HCT116 (cell line): Measurements from ENCODE around the gene MAP7. TPM values are rescaled to one million over a fixed set of nuclear protein-coding genes. Genes with fewer than 3 reads are reported as not detected.

Source experiments
- ATAC-seq: fragments of 200-7000 bp; cut with Tn5 transposase; 2 replicates; pipeline ENCODE4 v1.9.1; 2020; ENCODE audit warnings: mild to moderate bottlenecking, moderate library complexity
- BruUV-seq: library from RNA; stranded (reverse); fragments of 400-500 nt; replicated peaks from 2 replicates; lab custom pipeline; 2021; lab: Mats Ljungman, UMichigan
- CTCF ChIA-PET: fragments of 300-600 bp; sonication (Branson Sonifier 250); formaldehyde crosslinking; loops from one replicate; lab custom pipeline; 2021; ENCODE audit warnings: antibody characterized with exemption; lab: Charles Lee
- POLR2A ChIA-PET: fragments of 300-600, 350-600 bp; sonication (Branson Sonifier 250); formaldehyde crosslinking; loops from one replicate; lab custom pipeline; 2021; ENCODE audit warnings: antibody characterized with exemption; lab: Charles Lee
- RAD21 ChIA-PET, 2 experiments: fragments of 300-600 bp; sonication (Branson Sonifier 250); formaldehyde crosslinking; loops; one replicate each; lab custom pipeline; 2023; ENCODE audit warnings: low total read pairs in 2 of 2; ENCODE audit not compliant: uncharacterized antibody in 2 of 2, unreplicated experiment in 2 of 2, low non-redundant PET in 1 of 2; lab: Charles Lee
- DNase-seq: peaks from one replicate; pipeline ENCODE4 v3.0.0-alpha.2; 2010; ENCODE audit warnings: low read depth, low spot score
- H2AFZ ChIP-seq: fragments of 200-600 bp; shearing (Covaris generic), sonication (generic); 2 replicates; pipeline ENCODE4 v1.6.1; 2017; ENCODE audit warnings: low read depth, mixed run types, mixed read lengths, antibody characterized with exemption, low read length; ENCODE audit not compliant: poor library complexity, severe bottlenecking
- H3K27ac ChIP-seq: 2 replicates; pipeline ENCODE4 v1.5.1; 2012; ENCODE audit warnings: low read depth, low read length
- H3K27me3 ChIP-seq: fragments of 200-600 bp; sonication (generic); 2 replicates; pipeline ENCODE4 v1.6.1; 2016; ENCODE audit warnings: mixed run types, low read length, mixed read lengths; ENCODE audit not compliant: insufficient read depth
- H3K36me3 ChIP-seq, 2 experiments: fragments of 200-500 bp in 1 of 2; fragments of 200-600 bp in 1 of 2; sonication (Bioruptor generic) in 1 of 2; sonication (generic) in 1 of 2; 2 replicates each; pipeline versions ENCODE4 v1.5.1 to v1.6.1; 2014 to 2016; ENCODE audit warnings: low read length in 2 of 2, inconsistent platforms in 1 of 2, mixed read lengths in 1 of 2, mixed run types in 1 of 2; ENCODE audit not compliant: insufficient read depth in 2 of 2, control insufficient read depth in 1 of 2
- H3K4me1 ChIP-seq, 2 experiments: fragments of 200-600 bp in 1 of 2; sonication (generic) in 1 of 2; 2 replicates each; pipeline versions ENCODE4 v1.5.1 to v1.6.1; 2012 to 2017; ENCODE audit warnings: low read length in 2 of 2, inconsistent platforms in 1 of 2, mild to moderate bottlenecking in 1 of 2, mixed read lengths in 1 of 2, mixed run types in 1 of 2, moderate library complexity in 1 of 2; ENCODE audit not compliant: insufficient read depth in 2 of 2, control insufficient read depth in 1 of 2
- H3K4me2 ChIP-seq: fragments of 200-600 bp; sonication (generic); 2 replicates; pipeline ENCODE4 v1.6.1; 2017; ENCODE audit warnings: mixed run types, low read length, mixed read lengths
- H3K4me3 ChIP-seq, 2 experiments: fragments of 200-600 bp in 1 of 2; sonication (generic) in 1 of 2; replicated peaks in 1 of 2; 2 replicates each; pipeline ENCODE4 v1.5.1; 2011 to 2016; ENCODE audit warnings: low read length in 2 of 2, control low read depth in 1 of 2, low read depth in 1 of 2, mild to moderate bottlenecking in 1 of 2, mixed read lengths in 1 of 2, mixed run types in 1 of 2
- H3K79me2 ChIP-seq: fragments of 200-600 bp; sonication (generic); 2 replicates; pipeline ENCODE4 v1.6.1; 2017; ENCODE audit warnings: mild to moderate bottlenecking, mixed run types, low read length, moderate library complexity, mixed read lengths; ENCODE audit not compliant: insufficient read depth
- H3K9ac ChIP-seq: fragments of 200-600 bp; sonication (generic); 2 replicates; pipeline ENCODE4 v1.6.1; 2016; ENCODE audit warnings: low read length, mixed read lengths
- H3K9me2 ChIP-seq: fragments of 200-600 bp; sonication (generic), shearing (Covaris generic); 2 replicates; pipeline ENCODE4 v1.6.1; 2017; ENCODE audit warnings: mixed run types, mild to moderate bottlenecking, moderate library complexity; ENCODE audit not compliant: insufficient read depth
- H3K9me3 ChIP-seq, 2 experiments: fragments of 200-500 bp in 1 of 2; fragments of 200-600 bp in 1 of 2; sonication (Bioruptor generic) in 1 of 2; sonication (generic) in 1 of 2; 2 replicates each; pipeline ENCODE4 v1.6.1; 2014 to 2017; ENCODE audit warnings: low read length in 2 of 2, mixed read lengths in 2 of 2, inconsistent platforms in 1 of 2, low read depth in 1 of 2, mild to moderate bottlenecking in 1 of 2, mixed run types in 1 of 2, moderate library complexity in 1 of 2; ENCODE audit not compliant: control insufficient read depth in 1 of 2, insufficient read depth in 1 of 2
- H4K20me1 ChIP-seq: fragments of 200-600 bp; sonication (generic), shearing (Covaris generic); 2 replicates; pipeline ENCODE4 v1.6.1; 2017; ENCODE audit warnings: mixed run types, mild to moderate bottlenecking, moderate library complexity; ENCODE audit not compliant: insufficient read depth
- CEBPB ChIP-seq: IDR thresholded peaks from 2 replicates; pipeline ENCODE4 v1.6.1; 2012; ENCODE audit warnings: low read depth
- EGR1 ChIP-seq: IDR thresholded peaks from 2 replicates; pipeline ENCODE4 v1.6.1; 2012; ENCODE audit warnings: low read depth
- ELF1 ChIP-seq: IDR thresholded peaks from 2 replicates; pipeline ENCODE4 v1.6.1; 2012; ENCODE audit warnings: low read depth, borderline replicate concordance
- EZH2 ChIP-seq: fragments of 200-600 bp; sonication (generic); IDR thresholded peaks from 2 replicates; pipeline ENCODE4 v1.6.1; 2017; ENCODE audit warnings: antibody characterized with exemption, mixed run types
- EZH2phosphoT487 ChIP-seq: fragments of 200-600 bp; IDR thresholded peaks from 2 replicates; pipeline ENCODE4 v1.6.1; 2018; ENCODE audit warnings: antibody characterized with exemption, borderline replicate concordance
- JUND ChIP-seq: IDR thresholded peaks from 2 replicates; pipeline ENCODE4 v1.6.1; 2012
- MAX ChIP-seq: IDR thresholded peaks from 2 replicates; pipeline ENCODE4 v1.6.1; 2012
- POLR2AphosphoS5 ChIP-seq: IDR thresholded peaks from 2 replicates; pipeline ENCODE4 v1.6.1; 2011; ENCODE audit warnings: mild to moderate bottlenecking, low read depth, low read length, moderate library complexity
- RAD21 ChIP-seq: IDR thresholded peaks from 2 replicates; pipeline ENCODE4 v1.6.1; 2012; ENCODE audit warnings: low read depth, mild to moderate bottlenecking
- SIN3A ChIP-seq: IDR thresholded peaks from 2 replicates; pipeline ENCODE4 v1.6.1; 2012; ENCODE audit warnings: low read depth
- SP1 ChIP-seq: IDR thresholded peaks from 2 replicates; pipeline ENCODE4 v1.6.1; 2012; ENCODE audit warnings: low read depth
- SRF ChIP-seq: IDR thresholded peaks from 2 replicates; pipeline ENCODE4 v1.6.1; 2012; ENCODE audit warnings: low read depth
- TCF7L2 ChIP-seq: IDR thresholded peaks from 2 replicates; pipeline ENCODE4 v1.7.0; 2011; ENCODE audit warnings: borderline replicate concordance, inconsistent platforms; ENCODE audit not compliant: insufficient read depth, insufficient read length; ENCODE audit errors: extremely low read depth
- YY1 ChIP-seq: IDR thresholded peaks from 2 replicates; pipeline ENCODE4 v1.6.1; 2011; ENCODE audit warnings: low read length, low read depth, moderate library complexity, mild to moderate bottlenecking; ENCODE audit not compliant: insufficient replicate concordance; ENCODE audit errors: extremely low read depth
- ZBTB33 ChIP-seq: IDR thresholded peaks from 2 replicates; pipeline ENCODE4 v1.6.1; 2011; ENCODE audit warnings: mild to moderate bottlenecking, low read length, moderate library complexity; ENCODE audit not compliant: insufficient replicate concordance; ENCODE audit errors: extremely low read depth
- ZFX ChIP-seq: fragments of 450-650 bp; IDR thresholded peaks from 2 replicates; pipeline ENCODE4 v1.6.1; 2017
- ZNF274 ChIP-seq: fragments of 200-500 bp; sonication (Bioruptor generic); IDR thresholded peaks from 2 replicates; pipeline ENCODE4 v1.6.1; 2014; ENCODE audit warnings: mild to moderate bottlenecking, low read depth, low read length, inconsistent platforms
- intact Hi-C: fragments of 100-400 bp; cut with micrococcal nuclease; formaldehyde crosslinking; loops from 2 replicates; pipeline ENCODE4 v1.10.0; 2022
- total RNA-seq: library from RNA; stranded (reverse); gene quantifications from one replicate; pipeline ENCODE4 v1.2.1, GENCODE V29; 2021; ENCODE audit not compliant: unreplicated experiment
- TF ChIP-seq, protein P1 (sequence below), 3 experiments: fragments of 200-600 bp in 1 of 3; sonication (generic) in 1 of 3; IDR thresholded peaks in 2 of 3; conservative IDR thresholded peaks in 1 of 3; 2 replicates each; pipeline ENCODE4 v1.5.1; 2012 to 2017; ENCODE audit warnings: low read depth in 2 of 3, low read length in 2 of 3, antibody characterized with exemption in 1 of 3, borderline replicate concordance in 1 of 3, control low read depth in 1 of 3, mild to moderate bottlenecking in 1 of 3, mixed read lengths in 1 of 3, mixed run types in 1 of 3, moderate library complexity in 1 of 3; ENCODE audit not compliant: insufficient read depth in 1 of 3
- TF ChIP-seq, protein P2 (sequence below): IDR thresholded peaks from 2 replicates; pipeline ENCODE4 v1.6.1; 2012; ENCODE audit warnings: low read depth
- TF ChIP-seq, protein P3 (sequence below): IDR thresholded peaks from 2 replicates; pipeline ENCODE4 v1.6.1; 2012

MAP7 gene
- total RNA-seq, 1 experiment from 2014 or later, result 35.5 TPM

DNA sequence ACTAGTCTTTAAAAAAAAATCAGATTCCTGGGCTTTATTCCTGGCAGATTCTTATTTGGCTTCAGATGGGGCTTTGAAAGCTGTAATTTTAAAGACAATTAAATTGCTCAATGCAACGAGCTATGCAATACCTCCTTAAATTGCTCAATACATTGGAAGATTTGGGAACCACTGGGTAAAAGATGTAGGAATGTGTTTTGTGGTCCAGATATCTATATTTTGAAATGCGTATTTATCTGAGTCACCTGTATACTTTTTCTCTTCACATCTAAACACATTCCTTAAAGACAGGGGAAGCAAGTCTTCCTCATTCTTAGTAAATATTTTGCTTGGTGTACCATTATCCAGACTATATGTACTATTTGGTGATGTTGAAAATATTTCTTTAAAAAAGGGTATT lies 29.6 kb upstream of the MAP7 start:
- no peaks in the 10 kb centered on the region for H3K9me3 ChIP-seq
- DNase-seq, result no peak
- no peaks in the 10 kb centered on the region for H3K4me1 ChIP-seq
- ChIA-PET POLR2A (no interaction called here), CTCF (no interaction called here), RAD21 (no interaction called here)
- no peak for ATAC-seq
- H3K4me3 ChIP-seq, result no peak overlapping the region
- no peaks in the 10 kb centered on the region for H4K20me1 ChIP-seq
- no peak overlapping the region for H3K4me2 ChIP-seq
- intact Hi-C loops, result loop anchor here (5.0 kb wide), 1 partner anchor 348 kb away; no protein-coding TSS in a partner anchor
- H3K9ac ChIP-seq, result no peak overlapping the region
- no peaks in the 10 kb centered on the region for H3K79me2 ChIP-seq
- no peak overlapping the region for H3K27ac ChIP-seq
- TF ChIP-seq SP1 (no peak), POLR2AphosphoS5 (no peak), SIN3A (no peak), JUND (no peak), CEBPB (no peak), MAX (no peak), ZNF274 (no peak), RAD21 (no peak), EGR1 (no peak), YY1 (no peak), EZH2 (no peak), EZH2phosphoT487 (no peak), SRF (no peak), ZBTB33 (no peak), ZFX (no peak), ELF1 (no peak), TCF7L2 (no peak)
- TF ChIP-seq, protein P1, sequence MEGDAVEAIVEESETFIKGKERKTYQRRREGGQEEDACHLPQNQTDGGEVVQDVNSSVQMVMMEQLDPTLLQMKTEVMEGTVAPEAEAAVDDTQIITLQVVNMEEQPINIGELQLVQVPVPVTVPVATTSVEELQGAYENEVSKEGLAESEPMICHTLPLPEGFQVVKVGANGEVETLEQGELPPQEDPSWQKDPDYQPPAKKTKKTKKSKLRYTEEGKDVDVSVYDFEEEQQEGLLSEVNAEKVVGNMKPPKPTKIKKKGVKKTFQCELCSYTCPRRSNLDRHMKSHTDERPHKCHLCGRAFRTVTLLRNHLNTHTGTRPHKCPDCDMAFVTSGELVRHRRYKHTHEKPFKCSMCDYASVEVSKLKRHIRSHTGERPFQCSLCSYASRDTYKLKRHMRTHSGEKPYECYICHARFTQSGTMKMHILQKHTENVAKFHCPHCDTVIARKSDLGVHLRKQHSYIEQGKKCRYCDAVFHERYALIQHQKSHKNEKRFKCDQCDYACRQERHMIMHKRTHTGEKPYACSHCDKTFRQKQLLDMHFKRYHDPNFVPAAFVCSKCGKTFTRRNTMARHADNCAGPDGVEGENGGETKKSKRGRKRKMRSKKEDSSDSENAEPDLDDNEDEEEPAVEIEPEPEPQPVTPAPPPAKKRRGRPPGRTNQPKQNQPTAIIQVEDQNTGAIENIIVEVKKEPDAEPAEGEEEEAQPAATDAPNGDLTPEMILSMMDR (IDR thresholded peaks at IDR 0.05 in 2 of 3, conservative IDR thresholded peaks at IDR 0.05 in 1 of 3; ENCODE audit: borderline replicate concordance in 1 of 3, insufficient read depth in 1 of 3, low read depth in 2 of 3, low read length in 2 of 3), result no peak
- TF ChIP-seq, protein P2, sequence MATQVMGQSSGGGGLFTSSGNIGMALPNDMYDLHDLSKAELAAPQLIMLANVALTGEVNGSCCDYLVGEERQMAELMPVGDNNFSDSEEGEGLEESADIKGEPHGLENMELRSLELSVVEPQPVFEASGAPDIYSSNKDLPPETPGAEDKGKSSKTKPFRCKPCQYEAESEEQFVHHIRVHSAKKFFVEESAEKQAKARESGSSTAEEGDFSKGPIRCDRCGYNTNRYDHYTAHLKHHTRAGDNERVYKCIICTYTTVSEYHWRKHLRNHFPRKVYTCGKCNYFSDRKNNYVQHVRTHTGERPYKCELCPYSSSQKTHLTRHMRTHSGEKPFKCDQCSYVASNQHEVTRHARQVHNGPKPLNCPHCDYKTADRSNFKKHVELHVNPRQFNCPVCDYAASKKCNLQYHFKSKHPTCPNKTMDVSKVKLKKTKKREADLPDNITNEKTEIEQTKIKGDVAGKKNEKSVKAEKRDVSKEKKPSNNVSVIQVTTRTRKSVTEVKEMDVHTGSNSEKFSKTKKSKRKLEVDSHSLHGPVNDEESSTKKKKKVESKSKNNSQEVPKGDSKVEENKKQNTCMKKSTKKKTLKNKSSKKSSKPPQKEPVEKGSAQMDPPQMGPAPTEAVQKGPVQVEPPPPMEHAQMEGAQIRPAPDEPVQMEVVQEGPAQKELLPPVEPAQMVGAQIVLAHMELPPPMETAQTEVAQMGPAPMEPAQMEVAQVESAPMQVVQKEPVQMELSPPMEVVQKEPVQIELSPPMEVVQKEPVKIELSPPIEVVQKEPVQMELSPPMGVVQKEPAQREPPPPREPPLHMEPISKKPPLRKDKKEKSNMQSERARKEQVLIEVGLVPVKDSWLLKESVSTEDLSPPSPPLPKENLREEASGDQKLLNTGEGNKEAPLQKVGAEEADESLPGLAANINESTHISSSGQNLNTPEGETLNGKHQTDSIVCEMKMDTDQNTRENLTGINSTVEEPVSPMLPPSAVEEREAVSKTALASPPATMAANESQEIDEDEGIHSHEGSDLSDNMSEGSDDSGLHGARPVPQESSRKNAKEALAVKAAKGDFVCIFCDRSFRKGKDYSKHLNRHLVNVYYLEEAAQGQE, result no peak
- TF ChIP-seq, protein P3, sequence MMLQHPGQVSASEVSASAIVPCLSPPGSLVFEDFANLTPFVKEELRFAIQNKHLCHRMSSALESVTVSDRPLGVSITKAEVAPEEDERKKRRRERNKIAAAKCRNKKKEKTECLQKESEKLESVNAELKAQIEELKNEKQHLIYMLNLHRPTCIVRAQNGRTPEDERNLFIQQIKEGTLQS, result no peak
- no TSS peak for BruUV-seq
- no peaks in the 10 kb centered on the region for H3K27me3 ChIP-seq
- H2AFZ ChIP-seq, result no peak overlapping the region
- peaks cover 0 to 10% of the 10 kb centered on the region in 2 experiments; a peak in 1 of 4 replicates for H3K36me3 ChIP-seq
- no peaks in the 10 kb centered on the region for H3K9me2 ChIP-seq
